GM12878 (cell line): ENCODE results near the gene TRAM1L1.

Experiments
- CHD1 ChIP-seq: IDR thresholded peaks from 2 replicates; pipeline ENCODE4 v1.6.1; 2012; ENCODE audit warnings: low read depth, low read length, improper control_type of control experiment
- DPF2 ChIP-seq: fragments of 450-650 bp; IDR thresholded peaks from 2 replicates; pipeline ENCODE4 v1.6.1; 2017; ENCODE audit warnings: mild to moderate bottlenecking
- EZH2 ChIP-seq: IDR thresholded peaks from 2 replicates; pipeline ENCODE4 v1.6.1; 2012; ENCODE audit warnings: low read depth, mild to moderate bottlenecking, control low read depth, inconsistent platforms, low read length, borderline replicate concordance; ENCODE audit not compliant: control insufficient read depth
- POLR2AphosphoS5 ChIP-seq: IDR thresholded peaks from 2 replicates; pipeline ENCODE4 v1.6.1; 2011; ENCODE audit warnings: mild to moderate bottlenecking, low read length, inconsistent platforms
- SIN3A ChIP-seq: IDR thresholded peaks from 2 replicates; pipeline ENCODE4 v1.6.1; 2012; ENCODE audit warnings: low read depth, low read length, improper control_type of control experiment
- TCF7 ChIP-seq: IDR thresholded peaks from 2 replicates; pipeline ENCODE4 v1.6.1; 2014; ENCODE audit warnings: antibody characterized with exemption, borderline replicate concordance
- ZNF207 ChIP-seq: fragments of 450-650 bp; IDR thresholded peaks from 2 replicates; pipeline ENCODE4 v1.6.1; 2014; ENCODE audit warnings: antibody characterized with exemption, mild to moderate bottlenecking, borderline replicate concordance
- TF ChIP-seq, protein P1 (sequence below), 3 experiments: IDR thresholded peaks in 2 of 3; conservative IDR thresholded peaks in 1 of 3; 2 replicates each; pipeline ENCODE4 v1.5.1; 2011; ENCODE audit warnings: low read depth in 3 of 3, low read length in 3 of 3, mild to moderate bottlenecking in 3 of 3, control low read depth in 2 of 3, moderate library complexity in 2 of 3, inconsistent platforms in 1 of 3, mixed read lengths in 1 of 3; ENCODE audit not compliant: control insufficient read depth in 2 of 3, insufficient read depth in 1 of 3; ENCODE audit errors: extremely low read depth in 1 of 3

DNA sequence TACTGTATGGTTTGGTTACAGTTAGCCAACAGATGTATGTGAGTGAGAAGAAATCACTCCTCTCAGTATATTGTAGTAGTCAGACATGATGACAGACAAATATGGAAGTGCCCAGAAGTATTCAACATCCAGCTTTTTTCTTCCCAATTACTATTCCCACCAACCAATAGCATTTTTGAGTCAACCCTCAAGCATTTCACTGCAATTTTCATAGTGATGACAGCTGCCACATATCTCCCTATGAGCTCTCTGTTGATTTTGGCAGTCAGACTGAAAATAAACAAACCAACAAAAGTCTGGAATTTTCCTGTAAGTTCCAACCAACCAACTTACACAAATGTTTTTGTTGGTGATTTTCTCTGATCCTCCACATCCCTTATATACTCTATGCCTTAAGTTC lies 8.2 kb upstream of the TRAM1L1 start:
- TF ChIP-seq, protein P1, sequence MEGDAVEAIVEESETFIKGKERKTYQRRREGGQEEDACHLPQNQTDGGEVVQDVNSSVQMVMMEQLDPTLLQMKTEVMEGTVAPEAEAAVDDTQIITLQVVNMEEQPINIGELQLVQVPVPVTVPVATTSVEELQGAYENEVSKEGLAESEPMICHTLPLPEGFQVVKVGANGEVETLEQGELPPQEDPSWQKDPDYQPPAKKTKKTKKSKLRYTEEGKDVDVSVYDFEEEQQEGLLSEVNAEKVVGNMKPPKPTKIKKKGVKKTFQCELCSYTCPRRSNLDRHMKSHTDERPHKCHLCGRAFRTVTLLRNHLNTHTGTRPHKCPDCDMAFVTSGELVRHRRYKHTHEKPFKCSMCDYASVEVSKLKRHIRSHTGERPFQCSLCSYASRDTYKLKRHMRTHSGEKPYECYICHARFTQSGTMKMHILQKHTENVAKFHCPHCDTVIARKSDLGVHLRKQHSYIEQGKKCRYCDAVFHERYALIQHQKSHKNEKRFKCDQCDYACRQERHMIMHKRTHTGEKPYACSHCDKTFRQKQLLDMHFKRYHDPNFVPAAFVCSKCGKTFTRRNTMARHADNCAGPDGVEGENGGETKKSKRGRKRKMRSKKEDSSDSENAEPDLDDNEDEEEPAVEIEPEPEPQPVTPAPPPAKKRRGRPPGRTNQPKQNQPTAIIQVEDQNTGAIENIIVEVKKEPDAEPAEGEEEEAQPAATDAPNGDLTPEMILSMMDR (IDR thresholded peaks at IDR 0.05 in 2 of 3, conservative IDR thresholded peaks at IDR 0.05 in 1 of 3; ENCODE audit: control insufficient read depth in 2 of 3, extremely low read depth in 1 of 3, insufficient read depth in 1 of 3, low read depth in 3 of 3, low read length in 3 of 3): no peak
- no peak for TF ChIP-seq CHD1
- no peak for TF ChIP-seq DPF2
- no peak for TF ChIP-seq SIN3A
- no peak for TF ChIP-seq ZNF207
- TF ChIP-seq TCF7: no peak
- TF ChIP-seq POLR2AphosphoS5: no peak
- TF ChIP-seq EZH2: no peak
